NOMO-1 treated with dmso at 0.1 percent for 144 hours (cell line): ENCODE data around the gene CELSR1.

ENCODE experiments used
- DNase-seq: peaks from one replicate; lab custom pipeline; 2025; ENCODE audit not compliant: unreplicated experiment; lab: John Stamatoyannopoulos, UW

CELSR1 gene

GRCh38 chr22:46368871-46369715, 168.3 kb downstream of the CELSR1 start:
- no peak for DNase-seq

GRCh38 chr22:46368422-46368821, 169.0 kb downstream of the CELSR1 start:
- no peak for DNase-seq

DNA sequence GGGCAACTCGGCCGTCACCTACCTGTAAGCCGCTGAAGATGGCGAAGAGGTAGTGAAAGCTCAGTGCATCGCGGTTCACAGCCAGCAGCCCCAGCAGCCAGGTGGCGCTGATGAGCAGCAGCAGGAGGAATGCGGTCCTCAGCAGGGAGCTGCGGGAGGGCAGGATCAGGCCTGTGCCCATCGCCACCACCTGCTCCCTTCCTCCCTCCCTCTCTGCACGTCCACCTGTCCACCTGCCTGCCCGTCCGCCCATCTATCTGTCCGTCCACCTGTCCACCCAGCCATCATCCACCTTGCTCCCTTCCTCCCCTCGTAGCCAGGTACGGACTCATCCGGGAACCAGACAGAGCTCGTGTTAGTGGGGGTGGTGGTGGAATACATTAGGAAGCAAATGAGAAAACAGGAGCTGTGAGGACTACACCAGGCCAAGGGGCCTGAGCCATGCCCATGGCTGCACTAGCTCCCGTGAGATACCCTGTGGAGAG, 169.7 kb downstream of the CELSR1 start:
- DNase-seq: peak; percentile 20

- DNase-seq: no peak
These were observed 170.4 kb downstream of the CELSR1 start for GRCh38 chr22:46366801-46367706.

DNA sequence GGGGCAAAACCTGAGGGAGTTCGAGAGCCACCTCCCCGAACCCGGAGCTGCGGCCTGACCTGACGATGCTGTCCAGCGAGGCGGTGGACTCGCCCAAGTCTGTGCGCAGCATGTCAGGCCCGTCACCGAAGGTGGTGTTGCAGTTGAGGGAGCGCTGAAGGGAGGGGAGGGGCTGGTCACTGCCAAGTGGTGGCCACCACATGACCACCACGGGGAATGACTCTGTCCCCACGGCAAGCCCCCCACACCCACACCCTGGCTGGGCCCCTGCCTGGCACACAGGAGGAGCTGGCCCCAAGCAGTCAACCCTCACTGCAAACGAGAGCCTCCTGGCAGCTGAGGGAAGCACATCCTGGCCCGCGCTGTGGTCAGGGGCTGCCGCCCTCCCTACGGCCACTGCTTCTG, 171.1 kb downstream of the CELSR1 start:
- no peak for DNase-seq

DNA sequence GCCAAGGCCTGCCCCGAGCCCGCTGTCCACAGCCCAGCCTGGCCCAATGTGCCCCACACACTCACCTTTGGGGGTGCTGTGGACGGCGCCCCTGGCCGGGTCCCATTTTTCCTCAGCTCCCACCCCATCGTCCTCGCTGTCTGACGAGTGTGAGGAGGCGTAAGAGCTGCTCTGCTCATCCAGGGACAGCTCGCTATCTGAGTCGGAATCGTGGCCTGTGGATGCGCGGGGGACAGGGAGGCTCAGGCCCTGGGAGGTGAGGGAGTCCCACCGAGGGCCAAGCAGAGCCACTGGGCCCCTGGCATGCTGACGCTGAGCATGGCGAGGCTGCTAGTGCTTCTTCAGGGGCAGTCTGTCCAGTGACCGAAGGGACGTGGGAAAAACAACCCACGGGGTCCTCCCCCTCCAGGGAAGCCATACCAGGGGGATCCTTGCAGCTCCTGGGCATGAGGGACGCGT, 172.2 kb downstream of the CELSR1 start:
- no peak for DNase-seq

DNA sequence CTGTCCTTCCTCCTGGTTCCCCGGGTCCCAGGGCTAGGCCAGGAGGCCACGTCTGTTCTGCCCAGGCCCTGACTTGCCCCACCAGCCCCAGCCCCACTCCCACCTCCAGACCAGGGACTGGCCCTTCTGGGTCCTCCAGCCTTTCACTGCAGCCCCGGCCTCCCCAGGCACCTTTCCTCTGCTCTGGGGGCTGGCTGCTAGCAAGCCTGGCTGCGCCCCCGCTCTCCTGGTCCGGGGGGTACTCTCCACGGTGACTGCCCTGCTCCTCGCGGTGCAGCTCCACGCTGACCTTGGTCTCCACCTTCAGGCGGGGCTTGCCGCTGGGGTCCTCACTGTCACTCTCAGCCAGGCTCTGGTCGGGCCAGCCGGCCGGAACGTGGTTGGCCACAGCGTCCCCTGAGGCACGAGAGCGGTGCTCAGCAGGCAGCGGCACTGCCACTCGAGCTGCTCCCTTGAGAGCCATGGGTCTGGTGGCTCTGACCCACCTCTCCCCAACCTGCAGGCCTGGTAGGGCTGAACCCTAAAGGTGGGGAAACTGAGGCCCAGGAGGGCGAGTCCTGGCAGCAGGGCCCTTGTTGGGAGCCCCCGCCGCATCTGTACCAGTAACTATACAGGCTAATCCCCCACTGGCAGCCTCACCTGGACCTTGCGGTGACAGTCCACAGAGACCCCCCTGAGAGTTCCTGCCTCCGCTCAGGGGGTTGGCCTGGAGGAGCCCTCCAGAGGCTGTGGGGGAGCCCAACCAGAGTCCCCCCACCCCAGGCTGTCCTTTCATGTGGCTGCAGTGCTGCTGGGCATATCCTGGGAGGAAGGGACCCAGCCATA, 172.9 kb downstream of the CELSR1 start:
- no peak for DNase-seq

DNA sequence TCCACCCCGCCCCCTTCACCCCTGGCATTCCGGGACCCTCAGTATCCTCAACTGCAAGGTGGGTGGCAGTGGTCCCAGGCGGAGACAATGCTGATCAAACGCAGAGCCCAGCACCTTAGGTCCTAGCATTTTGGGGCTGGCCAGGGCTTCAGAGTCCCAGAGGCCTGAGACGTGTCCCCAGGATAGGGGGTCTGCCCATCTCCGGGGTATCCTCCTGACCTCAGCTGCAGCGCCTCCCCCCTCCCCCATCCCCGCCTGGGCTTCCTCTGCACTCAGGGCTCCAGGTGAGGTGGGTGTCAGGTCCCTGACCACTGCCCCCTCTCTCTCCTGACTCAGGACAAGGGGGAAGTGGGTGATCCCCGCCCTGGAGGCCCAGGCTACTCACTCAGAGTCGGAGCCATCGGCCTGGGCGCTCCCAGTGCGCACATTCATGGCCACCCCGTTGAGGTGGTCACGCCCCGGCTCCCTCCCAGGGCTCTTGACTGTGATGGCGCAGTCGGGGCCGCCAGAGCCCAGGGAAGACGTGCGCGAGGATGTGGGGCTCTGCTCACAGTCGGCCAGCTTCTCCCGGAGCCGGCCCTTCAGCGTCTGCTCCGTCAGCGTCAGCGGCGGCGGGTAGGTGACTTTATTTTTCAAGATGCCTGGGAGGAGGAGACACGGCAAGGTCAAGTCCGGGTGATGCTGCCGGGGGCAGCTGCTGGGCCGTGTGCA, 173.7 kb downstream of the CELSR1 start:
- no peak for DNase-seq

DNA sequence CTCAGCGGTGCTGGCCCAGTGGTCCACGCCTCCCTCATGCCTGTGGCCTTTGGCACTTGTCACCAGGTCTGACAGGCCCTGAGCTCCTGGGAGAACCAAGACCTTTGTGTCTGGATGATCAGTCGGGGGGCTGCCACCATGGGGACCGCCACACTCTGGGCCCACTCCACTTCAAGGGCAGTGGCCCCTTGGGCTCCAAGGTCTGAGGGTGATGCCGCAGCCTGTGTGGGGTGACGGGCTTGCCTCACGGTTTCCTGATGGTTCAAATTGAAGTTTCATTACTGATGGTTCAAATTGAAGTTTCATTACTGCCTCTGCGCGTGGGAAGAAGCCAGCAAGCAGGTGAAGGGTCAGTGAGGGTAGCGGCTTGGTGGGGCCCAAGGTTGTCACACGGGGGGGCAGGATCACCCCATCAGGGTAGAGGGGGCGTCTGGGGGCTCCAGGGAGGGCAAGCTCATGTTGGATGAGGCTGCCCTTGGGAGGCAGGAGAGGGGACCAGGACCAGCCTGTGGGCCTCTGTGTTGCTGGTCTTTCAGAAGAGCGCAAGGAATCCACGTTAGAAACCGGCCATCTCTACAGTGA, 174.4 kb downstream of the CELSR1 start:
- DNase-seq: no peak

- DNase-seq: no peak
These were observed 175.1 kb downstream of the CELSR1 start for GRCh38 chr22:46362203-46362933.

- no peak for DNase-seq
These were observed 175.6 kb downstream of the CELSR1 start for GRCh38 chr22:46361826-46362202.

DNA sequence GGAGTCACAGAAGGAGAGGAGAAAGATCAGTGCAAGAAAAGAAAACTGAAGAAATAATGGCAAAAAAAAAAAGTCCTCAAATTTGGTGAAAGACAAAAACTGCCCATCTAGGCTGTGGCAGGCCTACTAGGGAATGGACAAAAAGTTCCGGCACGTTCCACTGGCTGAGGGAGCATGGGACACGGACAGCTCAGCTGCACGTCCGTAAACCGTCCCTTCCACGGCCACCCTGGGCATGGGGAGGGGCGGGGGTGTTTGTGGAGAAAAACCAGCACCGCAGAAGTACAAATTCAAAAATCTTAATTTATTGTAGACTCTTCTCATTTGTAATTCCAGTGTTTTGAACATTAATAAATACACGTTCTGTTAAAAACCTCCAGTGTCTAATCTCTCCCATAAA, 176.5 kb downstream of the CELSR1 start:
- no peak for DNase-seq

DNA sequence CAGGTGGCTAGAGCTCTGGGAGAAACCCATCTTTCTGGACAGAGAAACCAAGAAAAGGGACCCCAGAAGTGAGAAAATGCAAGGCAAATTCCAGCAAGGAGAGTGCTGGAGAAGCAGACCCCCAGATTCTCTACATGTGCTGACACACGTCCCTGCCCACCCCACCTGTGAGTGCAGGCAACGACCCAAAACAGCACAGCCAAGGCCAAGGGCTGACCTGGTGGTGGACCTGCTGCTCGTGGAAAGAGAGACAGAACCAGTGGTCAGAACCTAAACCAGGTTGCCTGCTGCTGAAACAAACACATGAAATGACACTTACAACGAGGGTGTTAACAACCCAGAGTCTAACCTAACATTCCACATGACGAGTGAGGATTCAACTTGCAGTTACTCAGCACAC, 177.3 kb downstream of the CELSR1 start:
- no peak for DNase-seq

- no peak for DNase-seq
These were observed 178.1 kb downstream of the CELSR1 start for GRCh38 chr22:46359362-46359761.

DNA sequence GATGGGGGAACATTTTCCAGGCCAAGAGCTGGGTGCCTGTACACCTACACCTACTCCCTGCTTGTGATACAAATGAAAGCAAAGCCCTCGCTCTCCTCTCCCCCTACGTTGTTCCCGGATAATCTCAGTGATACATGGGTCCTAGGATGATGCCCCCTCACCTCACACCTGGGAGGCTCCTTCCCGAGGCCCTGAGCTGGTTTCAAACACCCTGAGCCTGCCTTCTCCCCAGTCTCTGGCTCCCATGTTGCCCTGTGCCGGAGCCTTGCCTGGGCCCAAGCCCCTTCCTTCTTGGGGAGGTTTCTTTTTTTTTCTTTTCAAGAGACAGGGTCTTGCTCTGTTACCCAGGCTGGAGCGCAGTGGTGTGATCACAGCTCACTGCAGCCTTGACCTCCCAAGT, 178.7 kb downstream of the CELSR1 start:
- no peak for DNase-seq

- no peak for DNase-seq
These were observed 179.5 kb downstream of the CELSR1 start for GRCh38 chr22:46357711-46358520.

GRCh38 chr22:46356496-46357480, 180.6 kb downstream of the CELSR1 start:
- no peak for DNase-seq
